GM21737 (cell line): ENCODE results near the gene ZXDC.

Experiments used
- ATAC-seq: cut with Tn5 transposase; IDR thresholded peaks from one replicate; pipeline ENCODE4 v1.9.1; 2021; ENCODE audit warnings: mild to moderate bottlenecking, moderate library complexity; ENCODE audit not compliant: unreplicated experiment

Gene ZXDC

GRCh38 chr3:126419886-126420786, 55.6 kb downstream of the ZXDC start:
- no peak for ATAC-seq

- no peak for ATAC-seq
Observed at GRCh38 chr3:126419151-126419703, 56.5 kb downstream of the ZXDC start.

- no peak for ATAC-seq
Observed at GRCh38 chr3:126418661-126419131, 57.0 kb downstream of the ZXDC start.

- ATAC-seq = no peak
Observed at GRCh38 chr3:126417981-126418530, 57.6 kb downstream of the ZXDC start.

GRCh38 chr3:126417515-126417914, 58.2 kb downstream of the ZXDC start:
- no peak for ATAC-seq

GRCh38 chr3:126416943-126417342, 58.7 kb downstream of the ZXDC start:
- no peak for ATAC-seq

GRCh38 chr3:126415661-126416591, 59.8 kb downstream of the ZXDC start:
- no peak for ATAC-seq

- no peak for ATAC-seq
Observed at GRCh38 chr3:126414961-126415660, 60.6 kb downstream of the ZXDC start.

GRCh38 chr3:126414406-126414805, 61.3 kb downstream of the ZXDC start:
- no peak for ATAC-seq

GRCh38 chr3:126413693-126414080, 62.0 kb downstream of the ZXDC start:
- no peak for ATAC-seq

GRCh38 chr3:126412841-126413692, 62.6 kb downstream of the ZXDC start:
- no peak for ATAC-seq

GRCh38 chr3:126408099-126408498, 67.6 kb downstream of the ZXDC start:
- no peak for ATAC-seq

GRCh38 chr3:126407412-126408044, 68.2 kb downstream of the ZXDC start:
- ATAC-seq = no peak

- ATAC-seq = no peak
Observed at GRCh38 chr3:126406389-126407296, 69.0 kb downstream of the ZXDC start.

GRCh38 chr3:126402666-126403302, 72.9 kb downstream of the ZXDC start:
- ATAC-seq = no peak

- ATAC-seq = no peak
Observed at GRCh38 chr3:126402178-126402577, 73.5 kb downstream of the ZXDC start.

- no peak for ATAC-seq
Observed at GRCh38 chr3:126401611-126402160, 74.0 kb downstream of the ZXDC start.
